HCT116 (cell line): ENCODE results near the gene RASSF5.

Experiments
- CEBPB ChIP-seq: IDR thresholded peaks from 2 replicates; pipeline ENCODE4 v1.6.1; 2012; ENCODE audit warnings: low read depth
- CTCF ChIP-seq, 3 experiments: fragments of 200-600 bp in 1 of 3; sonication (generic) in 1 of 3; IDR thresholded peaks in 2 of 3; conservative IDR thresholded peaks in 1 of 3; 2 replicates each; pipeline ENCODE4 v1.5.1; 2012 to 2017; ENCODE audit warnings: low read depth in 2 of 3, low read length in 2 of 3, antibody characterized with exemption in 1 of 3, borderline replicate concordance in 1 of 3, control low read depth in 1 of 3, mild to moderate bottlenecking in 1 of 3, mixed read lengths in 1 of 3, mixed run types in 1 of 3, moderate library complexity in 1 of 3; ENCODE audit not compliant: insufficient read depth in 1 of 3
- EZH2 ChIP-seq: fragments of 200-600 bp; sonication (generic); IDR thresholded peaks from 2 replicates; pipeline ENCODE4 v1.6.1; 2017; ENCODE audit warnings: antibody characterized with exemption, mixed run types
- POLR2A ChIP-seq: IDR thresholded peaks from 2 replicates; pipeline ENCODE4 v1.7.0; 2011; ENCODE audit warnings: borderline replicate concordance; ENCODE audit not compliant: insufficient read depth, insufficient read length; ENCODE audit errors: extremely low read depth

- TF ChIP-seq CEBPB (no peak), CTCF (IDR thresholded peaks at IDR 0.05 in 2 of 3, conservative IDR thresholded peaks at IDR 0.05 in 1 of 3; ENCODE audit: borderline replicate concordance in 1 of 3, insufficient read depth in 1 of 3, low read depth in 2 of 3, low read length in 2 of 3) (no peak), POLR2A (no peak), EZH2 (no peak)
Observed at GRCh38 chr1:206540044-206540780, 32.9 kb downstream of the RASSF5 start.
